ENCODE data around the gene MSX2.
"Not testable (repeated sequence)": the region's sequence is repeated elsewhere in the genome, so short reads cannot be mapped to it uniquely, and the experiment has no call there.

MSX2 gene

DNA sequence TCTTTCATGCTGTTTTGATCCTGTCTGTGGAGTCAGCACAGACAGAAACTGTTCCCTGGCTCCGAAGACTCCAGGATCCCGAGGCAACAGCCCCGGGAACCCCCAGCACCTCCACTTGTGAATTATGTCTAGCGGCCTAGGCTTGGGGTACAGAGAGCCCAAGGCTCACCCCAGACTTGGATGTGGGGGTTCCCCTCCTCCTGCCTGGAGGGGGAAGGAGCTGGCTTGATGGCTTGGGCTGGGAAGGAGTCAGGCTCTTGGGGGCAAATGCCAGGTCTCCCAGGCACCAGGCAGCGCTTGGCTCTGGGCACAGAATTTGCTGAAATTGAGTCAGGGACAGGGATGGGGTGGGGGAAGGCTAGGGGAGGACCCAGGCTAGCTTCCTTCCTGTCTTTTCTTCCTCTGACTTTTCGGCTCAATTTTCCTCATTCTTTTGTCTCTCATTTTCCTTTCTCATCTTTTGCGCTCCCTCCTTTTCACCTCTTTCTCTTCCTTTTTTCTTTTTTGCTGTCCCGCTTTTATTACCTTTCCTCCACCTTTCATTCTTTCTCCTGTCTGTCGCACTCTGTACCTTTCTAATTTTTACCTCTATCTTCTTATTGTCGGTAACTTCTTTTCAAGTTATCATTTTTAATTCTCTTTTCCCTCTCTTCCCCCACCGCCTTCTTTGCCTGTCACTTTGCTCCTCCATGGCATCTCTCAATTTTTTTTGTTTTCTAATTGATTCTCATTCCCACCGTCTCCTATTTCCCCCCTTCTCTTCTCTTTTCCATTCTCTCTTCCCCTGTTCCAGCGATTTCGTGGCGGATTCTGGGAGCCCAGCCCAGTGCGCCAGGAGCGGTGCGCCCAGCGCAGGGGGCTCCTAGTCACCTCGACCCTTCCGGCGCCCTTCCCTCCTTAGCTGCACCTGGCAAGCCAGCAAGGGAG is 10.5 kb downstream of the MSX2 start:
- no peak for DNase-seq

- DNase-seq, result no peak
Measured at GRCh38 chr5:174735498-174736330, 11.3 kb downstream of the MSX2 start.

DNA sequence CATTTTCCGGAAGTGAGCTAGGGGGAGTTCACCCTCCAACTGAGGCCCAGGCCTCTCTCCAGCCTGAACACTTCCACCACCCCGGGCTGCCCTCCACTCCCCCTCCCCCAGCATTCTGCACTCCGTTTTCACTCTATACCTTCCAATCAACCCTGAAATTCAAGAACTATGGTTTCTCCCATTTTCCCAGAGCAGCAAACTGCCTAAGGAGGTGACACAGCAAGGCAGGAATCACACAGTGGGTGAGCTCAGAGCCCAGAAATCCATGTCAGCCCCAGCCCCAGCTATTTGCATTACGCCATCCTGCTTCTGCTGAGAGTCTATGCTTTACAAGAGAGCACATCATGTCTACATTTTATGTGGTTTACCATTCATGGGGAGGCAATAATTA is 11.9 kb downstream of the MSX2 start:
- no peak for DNase-seq

DNA sequence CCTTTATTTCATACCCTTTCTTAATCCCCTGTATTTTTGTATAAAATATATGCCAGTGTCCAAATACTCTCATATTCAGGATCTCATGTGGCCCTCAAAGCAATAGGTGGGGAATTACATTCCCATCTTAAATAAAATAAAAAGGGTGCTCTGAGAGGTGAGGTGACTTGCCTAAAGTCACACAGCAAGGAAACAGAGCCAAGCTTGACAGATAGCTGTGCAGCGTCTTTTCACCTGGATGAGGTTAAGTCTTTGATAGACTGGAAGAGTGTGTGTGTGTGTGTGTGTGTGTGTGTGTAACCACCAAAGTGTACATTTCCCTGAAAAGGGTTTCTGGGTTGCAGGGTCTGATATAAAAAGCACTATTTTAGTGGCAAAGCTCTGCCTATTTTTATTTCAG is 12.4 kb downstream of the MSX2 start:
- DNase-seq, result no peak

DNA sequence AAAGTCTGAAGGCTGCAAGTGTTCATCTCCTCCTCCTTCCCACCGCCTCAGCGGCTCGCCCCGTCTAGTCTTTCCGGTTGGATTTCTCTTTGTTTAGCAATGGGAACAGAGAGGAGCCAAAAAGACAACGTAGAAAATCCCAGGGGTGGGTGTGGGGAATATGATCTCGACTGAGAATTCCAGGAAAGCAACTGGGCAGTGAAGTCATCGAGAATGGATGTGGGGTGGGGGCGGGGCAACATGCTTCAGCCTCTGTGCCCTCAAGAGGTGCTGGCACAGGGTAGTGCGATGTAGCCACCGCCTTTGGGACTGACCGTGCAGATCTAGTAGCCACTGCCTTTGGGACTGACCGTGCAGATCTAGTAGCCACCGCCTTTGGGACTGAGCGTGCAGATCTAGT is 12.9 kb downstream of the MSX2 start:
- no peak for DNase-seq

GRCh38 chr5:174741352-174741751 is 17.0 kb downstream of the MSX2 start:
- no peak for DNase-seq

GRCh38 chr5:174744896-174745295 is 20.5 kb downstream of the MSX2 start:
- DNase-seq, result no peak

DNA sequence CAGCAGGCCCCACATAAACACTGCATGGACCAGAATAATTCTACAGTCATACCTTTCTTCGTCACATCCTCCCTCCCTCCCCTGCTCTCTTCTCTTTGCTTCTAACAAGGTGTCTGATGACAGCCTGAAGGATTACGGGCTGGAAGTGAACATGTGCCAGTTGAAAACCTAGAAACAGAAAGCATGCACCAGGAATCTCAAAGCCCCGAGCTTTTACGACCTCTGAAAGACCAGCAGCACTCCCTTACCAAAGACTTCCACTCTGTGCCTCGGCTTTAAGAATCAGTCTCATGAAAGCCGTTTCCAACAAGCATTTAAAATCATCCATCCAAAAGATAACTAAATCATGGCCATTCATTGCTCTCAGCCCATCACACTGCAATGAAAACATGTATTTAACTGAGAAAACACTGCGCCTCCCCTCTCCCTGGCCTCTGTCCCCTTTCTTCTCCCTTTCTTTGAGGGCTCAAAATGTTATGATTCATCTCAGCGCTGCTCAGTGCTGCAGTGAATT is 21.3 kb downstream of the MSX2 start:
- DNase-seq, result no peak

GRCh38 chr5:174750711-174751110 is 26.3 kb downstream of the MSX2 start:
- no peak for DNase-seq

GRCh38 chr5:174751154-174752000 is 27.0 kb downstream of the MSX2 start:
- no peak for DNase-seq

- DNase-seq, result no peak
Measured at GRCh38 chr5:174752121-174752520, 27.7 kb downstream of the MSX2 start.

DNA sequence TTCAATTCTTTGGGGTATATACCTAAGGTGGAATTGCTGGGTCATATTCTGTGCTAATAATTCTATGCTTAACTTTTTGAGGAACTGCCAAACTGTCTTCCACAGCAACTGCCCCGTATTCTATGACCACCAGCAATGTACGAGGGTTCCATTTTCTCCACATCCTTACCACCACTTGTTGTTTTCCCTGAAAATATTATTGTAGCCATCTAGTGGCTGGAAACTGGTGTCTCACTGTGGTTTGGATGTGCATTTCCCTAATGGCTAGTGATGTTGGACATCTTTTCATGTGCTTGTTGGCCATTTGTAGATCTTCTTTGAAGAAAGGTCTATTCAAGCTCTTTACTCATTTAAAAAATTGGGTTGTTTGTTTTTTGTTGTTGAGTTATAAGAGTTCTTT is 30.7 kb downstream of the MSX2 start:
- DNase-seq, result no peak

DNA sequence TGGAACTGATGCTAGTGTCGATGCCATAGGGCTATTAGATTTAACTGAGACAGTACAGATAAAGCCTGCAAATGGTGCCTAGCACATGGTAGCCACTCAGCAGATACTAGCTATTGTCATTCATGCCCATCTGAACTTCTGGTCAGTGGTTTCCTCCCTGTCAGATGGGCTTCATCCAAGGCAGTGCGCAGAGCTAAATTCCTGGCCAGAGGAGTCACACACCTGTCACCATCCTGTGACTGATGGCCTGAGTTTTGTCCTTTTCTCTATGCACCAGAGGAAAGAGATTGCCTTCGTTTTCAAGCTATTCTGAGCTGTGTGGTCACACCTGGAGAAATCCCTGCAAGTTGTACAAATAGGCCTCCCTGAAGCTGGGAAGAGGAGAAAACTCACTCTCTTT is 34.7 kb downstream of the MSX2 start:
- DNase-seq, result no peak

- DNase-seq, result no peak
Measured at GRCh38 chr5:174760721-174761120, 36.3 kb downstream of the MSX2 start.

- DNase-seq, result not testable (repeated sequence)
Measured at GRCh38 chr5:174761341-174761740, 37.0 kb downstream of the MSX2 start.

GRCh38 chr5:174764309-174764708 is 39.9 kb downstream of the MSX2 start:
- no peak for DNase-seq

- no peak for DNase-seq
Measured at GRCh38 chr5:174765540-174765939, 41.2 kb downstream of the MSX2 start.

DNA sequence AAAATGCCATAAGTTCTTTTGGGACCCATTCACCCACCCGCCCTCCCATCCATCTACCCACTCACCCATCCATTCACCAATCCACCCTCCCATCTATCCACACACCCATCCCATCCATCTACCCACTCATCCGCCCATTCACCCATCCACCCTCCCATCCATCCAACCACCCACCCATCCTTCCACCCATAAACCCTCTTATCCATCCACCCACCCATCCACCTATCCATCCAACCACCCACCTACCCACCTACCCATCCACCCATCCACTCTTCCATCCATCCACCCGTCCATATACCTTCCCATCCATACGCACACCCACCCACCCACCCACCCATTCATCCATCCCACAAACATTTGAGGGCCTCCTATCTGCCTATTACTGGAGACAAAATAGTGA is 43.3 kb downstream of the MSX2 start:
- no peak for DNase-seq

DNA sequence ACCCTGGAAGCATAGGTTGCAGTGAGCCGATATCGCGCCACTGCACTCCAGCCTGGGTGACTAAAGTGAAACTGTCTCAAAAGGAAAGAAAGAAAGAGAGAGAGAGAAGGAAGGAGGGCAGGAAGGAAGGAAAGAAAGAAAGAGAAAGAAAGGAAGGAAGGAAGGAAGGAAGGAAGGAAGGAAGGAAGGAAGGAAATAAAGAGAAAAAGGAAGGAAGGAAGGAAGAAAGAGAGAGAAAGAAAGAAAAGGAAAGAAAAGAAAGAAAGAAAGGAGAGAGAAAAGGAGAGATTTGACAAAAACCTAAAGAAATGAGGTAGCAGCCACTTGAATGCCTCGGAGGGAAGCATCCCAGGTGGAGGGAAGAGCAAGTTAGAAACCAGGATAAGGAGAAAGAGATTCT is 44.6 kb downstream of the MSX2 start:
- DNase-seq, result no peak

- no peak for DNase-seq
Measured at GRCh38 chr5:174773371-174773770, 49.0 kb downstream of the MSX2 start.

- DNase-seq, result no peak
Measured at GRCh38 chr5:174775081-174775480, 50.7 kb downstream of the MSX2 start.

DNA sequence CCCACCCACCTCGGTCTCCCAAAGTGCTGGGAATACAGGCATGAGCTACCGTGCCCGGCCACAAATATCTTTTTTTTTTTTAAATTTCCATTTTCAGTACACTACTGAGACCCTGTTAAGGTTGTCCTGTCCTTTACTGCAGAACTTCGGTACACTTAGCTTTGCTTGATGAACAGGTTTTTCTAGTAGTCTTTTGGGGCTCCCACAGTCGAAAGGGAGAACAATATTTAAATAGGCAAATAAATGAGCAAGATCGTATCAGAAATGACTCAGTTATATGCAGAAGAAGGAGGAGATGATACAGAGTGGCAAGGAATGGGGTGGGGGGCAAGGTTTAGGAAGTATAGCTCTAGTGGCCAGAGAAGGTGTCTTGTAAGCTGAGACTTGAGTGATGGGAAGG is 52.7 kb downstream of the MSX2 start:
- DNase-seq, result no peak

DNA sequence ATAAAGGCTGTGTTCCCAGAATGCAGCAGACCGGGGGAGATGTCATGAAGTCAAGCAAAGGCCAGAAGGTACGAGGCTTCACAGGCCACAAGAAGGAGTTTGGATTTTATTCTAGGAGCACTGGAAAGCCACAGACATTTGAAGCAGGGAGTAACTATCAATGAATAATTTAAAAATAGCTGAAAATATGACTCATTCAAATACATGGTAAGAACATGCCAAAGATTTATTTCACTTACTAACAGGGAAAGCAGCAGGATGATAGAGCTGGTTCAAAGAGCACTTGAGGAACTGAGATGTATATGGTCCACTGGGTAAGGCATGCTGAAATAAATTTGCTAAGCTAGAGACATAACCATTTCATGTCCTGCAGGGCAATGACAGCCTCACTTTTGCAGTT is 53.2 kb downstream of the MSX2 start:
- no peak for DNase-seq

All from HCEC 1CT (cell line).